Transverse colon (tissue), 3 donors: Measurements from ENCODE around the gene PGM2.

ENCODE experiments used
- EP300 ChIP-seq: sonication (generic); formaldehyde crosslinking; IDR thresholded peaks from one replicate; pipeline ENCODE4 v1.6.1; 2017; ENCODE audit warnings: antibody characterized with exemption, low read depth
- TF ChIP-seq, protein P1 (sequence below), 5 experiments: fragments of 200-600 bp in 3 of 5; fragments of 450-650 bp in 2 of 5; sonication (generic) in 3 of 5; IDR thresholded peaks; 1 replicate in 2 of 5; 2 replicates in 3 of 5; pipeline ENCODE4 v1.5.1; 2016 to 2017; ENCODE audit warnings: antibody characterized with exemption in 5 of 5, inconsistent platforms in 3 of 5, mild to moderate bottlenecking in 2 of 5, moderate library complexity in 1 of 5

DNA sequence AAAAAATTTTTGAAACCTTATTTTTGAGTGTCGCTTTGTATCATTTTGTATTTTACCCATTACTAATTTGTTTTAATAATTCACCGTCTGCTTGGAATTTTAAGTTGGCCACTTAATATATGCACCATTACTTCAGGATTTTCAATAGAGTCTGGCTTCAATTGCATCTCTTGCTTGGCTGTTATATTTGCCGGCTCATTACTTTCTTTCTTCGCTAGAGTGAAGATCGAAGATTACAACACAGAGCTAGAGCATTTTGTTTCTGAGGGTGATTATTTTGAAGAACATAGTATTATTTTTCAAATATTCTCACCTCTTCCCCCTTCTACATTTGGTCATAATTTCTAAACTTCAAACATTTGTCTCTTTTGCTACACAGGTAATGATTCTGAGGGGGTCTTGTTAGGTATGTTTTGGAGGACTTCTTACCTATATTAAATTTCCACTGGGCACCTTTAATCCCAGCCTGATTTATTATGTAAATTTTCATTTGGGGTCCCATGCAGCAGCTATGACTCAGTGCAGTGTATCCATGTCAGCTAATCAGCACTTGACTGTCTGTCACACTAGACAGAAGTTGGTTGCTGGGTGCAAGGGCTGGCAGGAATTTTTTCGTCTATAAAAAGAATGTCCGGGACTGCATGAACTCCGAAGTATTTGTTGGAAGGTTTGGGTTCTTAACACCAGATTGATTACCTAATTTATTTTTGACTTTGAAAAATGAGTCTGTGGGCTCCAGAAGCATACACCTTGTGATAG, 83.0 kb downstream of the PGM2 start:
- TF ChIP-seq, protein P1, sequence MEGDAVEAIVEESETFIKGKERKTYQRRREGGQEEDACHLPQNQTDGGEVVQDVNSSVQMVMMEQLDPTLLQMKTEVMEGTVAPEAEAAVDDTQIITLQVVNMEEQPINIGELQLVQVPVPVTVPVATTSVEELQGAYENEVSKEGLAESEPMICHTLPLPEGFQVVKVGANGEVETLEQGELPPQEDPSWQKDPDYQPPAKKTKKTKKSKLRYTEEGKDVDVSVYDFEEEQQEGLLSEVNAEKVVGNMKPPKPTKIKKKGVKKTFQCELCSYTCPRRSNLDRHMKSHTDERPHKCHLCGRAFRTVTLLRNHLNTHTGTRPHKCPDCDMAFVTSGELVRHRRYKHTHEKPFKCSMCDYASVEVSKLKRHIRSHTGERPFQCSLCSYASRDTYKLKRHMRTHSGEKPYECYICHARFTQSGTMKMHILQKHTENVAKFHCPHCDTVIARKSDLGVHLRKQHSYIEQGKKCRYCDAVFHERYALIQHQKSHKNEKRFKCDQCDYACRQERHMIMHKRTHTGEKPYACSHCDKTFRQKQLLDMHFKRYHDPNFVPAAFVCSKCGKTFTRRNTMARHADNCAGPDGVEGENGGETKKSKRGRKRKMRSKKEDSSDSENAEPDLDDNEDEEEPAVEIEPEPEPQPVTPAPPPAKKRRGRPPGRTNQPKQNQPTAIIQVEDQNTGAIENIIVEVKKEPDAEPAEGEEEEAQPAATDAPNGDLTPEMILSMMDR (IDR thresholded peaks at IDR 0.05) = no peak
- no peak for TF ChIP-seq EP300
